Activated CD4-positive, alpha-beta memory T cell treated with anti-CD3 and anti-CD28 coated beads for 36 hours (primary cell): ENCODE measurements around the gene UBC. TPM values are rescaled to one million over a fixed set of nuclear protein-coding genes. Genes with fewer than 3 reads are reported as not detected.
"Not testable (repeated sequence)": the region's sequence is repeated elsewhere in the genome, so short reads cannot be mapped to it uniquely, and the experiment has no call there.

Source experiments
- CTCF ChIA-PET: fragments of 350-600 bp; sonication (Branson Sonifier 250); formaldehyde crosslinking; loops from one replicate; lab custom pipeline; 2021; ENCODE audit warnings: antibody characterized with exemption, inconsistent platforms; lab: Charles Lee
- POLR2A ChIA-PET: fragments of 350-600 bp; sonication (Branson Sonifier 250); formaldehyde crosslinking; loops from one replicate; lab custom pipeline; 2021; ENCODE audit warnings: antibody characterized with exemption; lab: Charles Lee
- DNase-seq: peaks from one replicate; pipeline ENCODE4 v3.0.0-alpha.2; 2020
- H3K27ac Mint-ChIP-seq: one replicate; pipeline ENCODE4 v1.8.0; 2021; ENCODE audit warnings: mixed read lengths
- H3K27me3 Mint-ChIP-seq: one replicate; pipeline ENCODE4 v1.8.0; 2021; ENCODE audit warnings: mixed read lengths
- H3K36me3 Mint-ChIP-seq: one replicate; pipeline ENCODE4 v1.8.0; 2021; ENCODE audit warnings: mixed read lengths
- H3K4me1 Mint-ChIP-seq: one replicate; pipeline ENCODE4 v1.8.0; 2021; ENCODE audit warnings: low read depth, mixed read lengths
- H3K4me3 Mint-ChIP-seq: one replicate; pipeline ENCODE4 v1.8.0; 2021; ENCODE audit warnings: mild to moderate bottlenecking, mixed read lengths
- H3K9me3 Mint-ChIP-seq: one replicate; pipeline ENCODE4 v1.8.0; 2021; ENCODE audit warnings: mixed read lengths
- intact Hi-C: fragments of 100-400 bp; cut with micrococcal nuclease; formaldehyde crosslinking; loops from one replicate; pipeline ENCODE4 v1.15.1; 2023
- total RNA-seq, 2 experiments: library from RNA; stranded (reverse); gene quantifications; one replicate each; pipeline ENCODE4 v1.2.3, GENCODE V29; 2021

UBC gene
- total RNA-seq, 2 experiments from 2014 or later: 940 to 950 TPM

GRCh38 chr12:124947013-124947412 lies 32.6 kb upstream of the UBC start:
- H3K4me3 Mint-ChIP-seq: no peak overlapping the region
- ChIA-PET CTCF (no interaction called here), POLR2A (no interaction called here)
- H3K36me3 Mint-ChIP-seq: peaks cover 30% of the 10 kb centered on the region
- no peaks in the 10 kb centered on the region for H3K4me1 Mint-ChIP-seq
- H3K9me3 Mint-ChIP-seq: no peaks in the 10 kb centered on the region
- intact Hi-C loops: no loop called here
- H3K27me3 Mint-ChIP-seq: no peaks in the 10 kb centered on the region
- no peak overlapping the region for H3K27ac Mint-ChIP-seq
- no peak for DNase-seq

- Mint-ChIP-seq H3K4me3 (no peak overlapping the region), H3K27ac (no peak overlapping the region), H3K4me1 (peaks cover 2% of the 10 kb centered on the region), H3K27me3 (no peaks in the 10 kb centered on the region), H3K9me3 (no peaks in the 10 kb centered on the region), H3K36me3 (peaks cover 29% of the 10 kb centered on the region)
- ChIA-PET CTCF (interaction anchor here (2.2 kb wide), 1 partner anchor 40 kb away, joined by 10 read pairs; no protein-coding TSS in a partner anchor), POLR2A (no interaction called here)
- no peak for DNase-seq
- intact Hi-C loops: no loop called here
Observed at GRCh38 chr12:124946447-124946793, 32.0 kb upstream of the UBC start.

GRCh38 chr12:124941170-124941527 lies 26.7 kb upstream of the UBC start:
- no peak for DNase-seq
- Mint-ChIP-seq H3K27me3 (no peaks in the 10 kb centered on the region), H3K4me1 (peaks cover 10% of the 10 kb centered on the region), H3K4me3 (no peak overlapping the region), H3K27ac (no peak overlapping the region), H3K36me3 (peaks cover 7% of the 10 kb centered on the region), H3K9me3 (no peaks in the 10 kb centered on the region)
- intact Hi-C loops: no loop called here
- POLR2A ChIA-PET: interaction anchor here (1.2 to 5.8 kb wide), 5 partner anchors 13 to 167 kb away, joined by 3 to 137 read pairs (median 18); partner anchors contain the start of gene UBC
- CTCF ChIA-PET: interaction anchor here (0.7 to 10.5 kb wide), 9 partner anchors 11 to 52 kb away, joined by 3 to 202 read pairs (median 27); partner anchors contain the start of genes BRI3BP and UBC

- H3K27me3 Mint-ChIP-seq: no peaks in the 10 kb centered on the region
- H3K4me1 Mint-ChIP-seq: peaks cover 10% of the 10 kb centered on the region
- H3K27ac Mint-ChIP-seq: no peak overlapping the region
- no peak overlapping the region for H3K4me3 Mint-ChIP-seq
- peak; percentile 95 for DNase-seq
- no peaks in the 10 kb centered on the region for H3K9me3 Mint-ChIP-seq
- ChIA-PET POLR2A (interaction anchor here (1.0 to 5.8 kb wide), 7 partner anchors 10 to 166 kb away, joined by 3 to 137 read pairs (median 17); partner anchors contain the start of genes BRI3BP and UBC), CTCF (interaction anchor here (0.7 to 10.5 kb wide), 12 partner anchors 9 to 55 kb away, joined by 3 to 202 read pairs (median 8); partner anchors contain the start of genes BRI3BP and UBC)
- intact Hi-C loops: loop anchor here (1.0 kb wide), 1 partner anchor 23 kb away; no protein-coding TSS in a partner anchor
- H3K36me3 Mint-ChIP-seq: peaks cover 4% of the 10 kb centered on the region
Observed at GRCh38 chr12:124940393-124941169, 26.1 kb upstream of the UBC start.

GRCh38 chr12:124940143-124940392 lies 25.6 kb upstream of the UBC start:
- ChIA-PET POLR2A (interaction anchor here (0.6 to 5.8 kb wide), 9 partner anchors 10 to 166 kb away, joined by 3 to 137 read pairs (median 4); partner anchors contain the start of genes BRI3BP and UBC), CTCF (interaction anchor here (0.7 to 10.5 kb wide), 12 partner anchors 9 to 166 kb away, joined by 3 to 202 read pairs (median 8); partner anchors contain the start of genes BRI3BP and UBC)
- Mint-ChIP-seq H3K27me3 (no peaks in the 10 kb centered on the region), H3K27ac (no peak overlapping the region), H3K4me3 (no peak overlapping the region), H3K9me3 (no peaks in the 10 kb centered on the region), H3K4me1 (peaks cover 10% of the 10 kb centered on the region), H3K36me3 (peaks cover 2% of the 10 kb centered on the region)
- intact Hi-C loops: loop anchor here (1.0 kb wide), 1 partner anchor 23 kb away; no protein-coding TSS in a partner anchor
- DNase-seq: no peak

- Mint-ChIP-seq H3K36me3 (peaks cover 2% of the 10 kb centered on the region), H3K4me1 (peaks cover 10% of the 10 kb centered on the region), H3K27ac (no peak overlapping the region), H3K4me3 (no peak overlapping the region), H3K9me3 (no peaks in the 10 kb centered on the region), H3K27me3 (no peaks in the 10 kb centered on the region)
- intact Hi-C loops: loop anchor here (1.0 kb wide), 5 partner anchors 12 to 50 kb away; partner anchors contain the start of gene DHX37
- ChIA-PET CTCF (interaction anchor here (0.9 to 10.5 kb wide), 9 partner anchors 9 to 165 kb away, joined by 3 to 202 read pairs (median 27); partner anchors contain the start of genes BRI3BP and UBC), POLR2A (interaction anchor here (0.6 to 5.8 kb wide), 8 partner anchors 9 to 76 kb away, joined by 3 to 137 read pairs (median 10); partner anchors contain the start of genes BRI3BP and UBC)
- DNase-seq: peak; percentile 94
Observed at GRCh38 chr12:124939421-124940142, 25.1 kb upstream of the UBC start.

- Mint-ChIP-seq H3K27me3 (no peaks in the 10 kb centered on the region), H3K9me3 (no peaks in the 10 kb centered on the region), H3K27ac (no peak overlapping the region), H3K4me3 (no peak overlapping the region), H3K36me3 (peaks cover 2% of the 10 kb centered on the region), H3K4me1 (peaks cover 10% of the 10 kb centered on the region)
- ChIA-PET CTCF (interaction anchor here (1.0 to 10.5 kb wide), 6 partner anchors 12 to 165 kb away, joined by 3 to 202 read pairs (median 44); partner anchors contain the start of genes BRI3BP and UBC), POLR2A (interaction anchor here (0.9 to 5.8 kb wide), 5 partner anchors 11 to 77 kb away, joined by 3 to 137 read pairs (median 17); partner anchors contain the start of gene UBC)
- DNase-seq: peak; percentile 76
- intact Hi-C loops: loop anchor here (1.0 kb wide), 4 partner anchors 12 to 50 kb away; partner anchors contain the start of gene DHX37
Observed at GRCh38 chr12:124939079-124939420, 24.6 kb upstream of the UBC start.

- no peaks in the 10 kb centered on the region for H3K27me3 Mint-ChIP-seq
- intact Hi-C loops: no loop called here
- no peaks in the 10 kb centered on the region for H3K9me3 Mint-ChIP-seq
- POLR2A ChIA-PET: interaction anchor here (0.9 to 5.8 kb wide), 3 partner anchors 10 to 20 kb away, joined by 5 to 137 read pairs (median 14); partner anchors contain the start of gene UBC
- H3K4me1 Mint-ChIP-seq: peaks cover 10% of the 10 kb centered on the region
- H3K27ac Mint-ChIP-seq: no peak overlapping the region
- CTCF ChIA-PET: interaction anchor here (0.6 to 10.5 kb wide), 7 partner anchors 11 to 1510 kb away, joined by 3 to 202 read pairs (median 40); partner anchors contain the start of gene UBC
- DNase-seq: no peak
- peaks cover 2% of the 10 kb centered on the region for H3K36me3 Mint-ChIP-seq
- no peak overlapping the region for H3K4me3 Mint-ChIP-seq
Observed at GRCh38 chr12:124938587-124938986, 24.1 kb upstream of the UBC start.

GRCh38 chr12:124938108-124938507 lies 23.7 kb upstream of the UBC start:
- intact Hi-C loops: no loop called here
- CTCF ChIA-PET: interaction anchor here (0.6 to 10.5 kb wide), 7 partner anchors 11 to 1509 kb away, joined by 3 to 202 read pairs (median 40); partner anchors contain the start of gene UBC

GRCh38 chr12:124931528-124931927 lies 17.1 kb upstream of the UBC start:
- H3K9me3 Mint-ChIP-seq, H3K27me3 Mint-ChIP-seq, intact Hi-C loops, DNase-seq, H3K36me3 Mint-ChIP-seq, H3K4me3 Mint-ChIP-seq, H3K27ac Mint-ChIP-seq: not testable (repeated sequence)
- ChIA-PET POLR2A (interaction anchor here (1.9 kb wide), 1 partner anchor 17 kb away, joined by 5 read pairs; the partner anchor contains the start of gene UBC), CTCF (interaction anchor here (1.7 kb wide), 1 partner anchor 9 kb away, joined by 8 read pairs; no protein-coding TSS in a partner anchor)
- H3K4me1 Mint-ChIP-seq: peaks cover 24% of the 10 kb centered on the region

More at GRCh38 chr12:124938108-124938507, 23.7 kb upstream of the UBC start:
- H3K27me3 Mint-ChIP-seq: no peaks in the 10 kb centered on the region
- peaks cover 10% of the 10 kb centered on the region for H3K4me1 Mint-ChIP-seq
- no peaks in the 10 kb centered on the region for H3K9me3 Mint-ChIP-seq
- POLR2A ChIA-PET: interaction anchor here (0.9 to 5.8 kb wide), 3 partner anchors 10 to 20 kb away, joined by 5 to 137 read pairs (median 14); partner anchors contain the start of gene UBC
- H3K36me3 Mint-ChIP-seq: peaks cover under 1% of the 10 kb centered on the region
- no peak for DNase-seq
- H3K27ac Mint-ChIP-seq: peak overlapping the region; percentile 56
- H3K4me3 Mint-ChIP-seq: peak overlapping the region; percentile 34

- Mint-ChIP-seq H3K4me1 (peaks cover 24% of the 10 kb centered on the region), H3K9me3 (no peaks in the 10 kb centered on the region), H3K27ac (no peak overlapping the region), H3K36me3 (peaks cover 9% of the 10 kb centered on the region), H3K4me3 (no peak overlapping the region), H3K27me3 (peaks cover 5% of the 10 kb centered on the region)
- POLR2A ChIA-PET: interaction anchor here (1.2 kb wide), 1 partner anchor 10 kb away, joined by 4 read pairs; no protein-coding TSS in a partner anchor
- no peak for DNase-seq
- intact Hi-C loops: no loop called here
- CTCF ChIA-PET: interaction anchor here (1.5 to 1.7 kb wide), 2 partner anchors 10 to 24 kb away, joined by 6 to 8 read pairs; no protein-coding TSS in a partner anchor
Observed at GRCh38 chr12:124930586-124930985, 16.1 kb upstream of the UBC start.
